CD4-positive, alpha-beta T cell treated with Interleukin-6 for 4 hours (primary cell): Measurements from ENCODE around the gene AIMP1.

ENCODE experiments used
- DNase-seq: peaks from one replicate; pipeline ENCODE4 v3.0.0-alpha.2; 2020; ENCODE audit warnings: mixed read lengths

AIMP1 gene

GRCh38 chr4:106315968-106316772, at the start of gene AIMP1, which contains the start of gene TBCK:
AIMP1 (plus strand) TSS chr4:106316550; CDS start chr4:106325010, 8,460 bp downstream.
TBCK (minus strand) TSS chr4:106316209; CDS start chr4:106308960, 7,249 bp downstream.
- DNase-seq, result peak; percentile 85

GRCh38 chr4:106268786-106269185, 47.6 kb upstream of the AIMP1 start:
- no peak for DNase-seq

- DNase-seq, result no peak
Observed at GRCh38 chr4:106269711-106270110, 46.6 kb upstream of the AIMP1 start.

- DNase-seq, result no peak
Observed at GRCh38 chr4:106270736-106271135, 45.6 kb upstream of the AIMP1 start.

GRCh38 chr4:106273831-106274230, 42.5 kb upstream of the AIMP1 start:
- DNase-seq, result no peak

- no peak for DNase-seq
Observed at GRCh38 chr4:106277140-106277675, 39.1 kb upstream of the AIMP1 start.

- no peak for DNase-seq
Observed at GRCh38 chr4:106284227-106284626, 32.1 kb upstream of the AIMP1 start.

- no peak for DNase-seq
Observed at GRCh38 chr4:106286611-106287010, 29.7 kb upstream of the AIMP1 start.

GRCh38 chr4:106287353-106287969, 28.9 kb upstream of the AIMP1 start:
- DNase-seq, result no peak

GRCh38 chr4:106289737-106290136, 26.6 kb upstream of the AIMP1 start:
- no peak for DNase-seq

- DNase-seq, result no peak
Observed at GRCh38 chr4:106291678-106292077, 24.7 kb upstream of the AIMP1 start.

- no peak for DNase-seq
Observed at GRCh38 chr4:106294062-106294461, 22.3 kb upstream of the AIMP1 start.

GRCh38 chr4:106297245-106298035, 18.9 kb upstream of the AIMP1 start:
- DNase-seq, result no peak

GRCh38 chr4:106299977-106300376, 16.4 kb upstream of the AIMP1 start:
- DNase-seq, result no peak

- DNase-seq, result no peak
Observed at GRCh38 chr4:106301393-106302061, 14.8 kb upstream of the AIMP1 start.

GRCh38 chr4:106302062-106302438, 14.3 kb upstream of the AIMP1 start:
- DNase-seq, result no peak

GRCh38 chr4:106303548-106304281, 12.6 kb upstream of the AIMP1 start:
- no peak for DNase-seq

- no peak for DNase-seq
Observed at GRCh38 chr4:106304632-106305031, 11.7 kb upstream of the AIMP1 start.

- DNase-seq, result no peak
Observed at GRCh38 chr4:106305435-106306055, 10.8 kb upstream of the AIMP1 start.

- no peak for DNase-seq
Observed at GRCh38 chr4:106306561-106306960, 9.8 kb upstream of the AIMP1 start.

- DNase-seq, result no peak
Observed at GRCh38 chr4:106312377-106312776, 4.0 kb upstream of the AIMP1 start.
